NCI-H1694 treated with DMSO at 0.1 percent for 48 hours (cell line): ENCODE measurements around the gene C20orf202.
"Not testable (repeated sequence)": the region's sequence is repeated elsewhere in the genome, so short reads cannot be mapped to it uniquely, and the experiment has no call there.

Experiments used
- DNase-seq: peaks from one replicate; lab custom pipeline; 2025; lab: John Stamatoyannopoulos, UW

Gene C20orf202

DNA sequence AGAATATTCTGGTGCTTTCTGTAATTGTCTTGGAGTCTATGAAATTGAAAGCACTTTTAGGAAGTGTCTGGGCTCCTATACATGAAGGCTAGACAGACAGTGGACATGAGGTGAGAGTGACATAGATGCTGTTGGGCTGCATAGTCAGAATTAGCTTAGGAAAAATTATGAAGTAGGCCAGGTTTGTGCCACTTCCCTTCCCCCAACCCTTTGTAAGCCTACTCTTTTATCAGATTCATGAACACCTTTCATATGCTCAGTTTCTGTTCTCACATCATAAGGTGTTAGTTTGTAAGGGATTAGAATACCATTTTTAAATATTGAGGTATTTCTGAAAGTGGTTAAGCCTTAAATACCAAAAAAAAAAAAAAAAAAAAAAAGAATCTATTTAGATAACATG lies 44.4 kb downstream of the C20orf202 start:
- DNase-seq: no peak

GRCh38 chr20:1250282-1250681 lies 47.0 kb downstream of the C20orf202 start:
- not testable (repeated sequence) for DNase-seq

GRCh38 chr20:1252416-1252815 lies 49.2 kb downstream of the C20orf202 start:
- DNase-seq: no peak

DNA sequence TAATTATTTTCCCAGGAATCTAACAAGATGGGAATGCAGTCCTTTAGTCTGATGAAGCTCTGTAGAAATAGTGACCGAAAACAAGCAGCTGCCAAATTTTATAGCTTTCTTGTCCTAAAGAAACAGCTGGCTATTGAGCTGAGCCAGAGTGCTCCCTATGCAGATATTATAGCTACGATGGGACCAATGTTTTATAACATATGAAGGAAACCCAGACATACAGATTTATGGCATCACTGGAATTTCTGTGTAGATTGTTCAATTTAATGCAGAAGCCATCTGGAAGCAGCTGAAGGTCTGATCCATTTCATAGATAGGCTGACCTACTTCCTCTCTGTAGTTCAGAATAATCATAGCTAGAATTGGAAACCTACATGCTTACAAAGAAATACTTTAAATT lies 51.0 kb downstream of the C20orf202 start:
- DNase-seq: no peak

DNA sequence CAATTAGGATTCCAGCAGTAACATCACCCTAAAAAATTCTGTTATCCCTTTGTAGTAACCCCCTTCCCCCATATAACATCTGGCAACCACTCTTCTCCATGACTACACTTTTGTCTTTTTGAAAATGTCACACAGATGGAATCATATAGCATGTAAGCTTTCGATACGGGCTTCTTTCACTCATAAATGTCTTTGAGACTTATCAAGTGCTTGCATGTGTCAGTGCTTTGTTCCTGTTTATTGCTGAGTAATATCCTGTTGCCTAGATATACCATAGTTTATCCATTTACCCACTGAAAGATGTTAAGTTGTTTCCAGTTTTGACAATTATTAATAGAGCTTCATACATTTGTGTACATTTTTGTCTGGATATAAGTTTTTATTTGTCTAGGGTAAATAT lies 52.4 kb downstream of the C20orf202 start:
- DNase-seq: no peak
